GM12878 (cell line): ENCODE data around the gene MROH7.

Source experiments
- BHLHE40 ChIP-seq, 2 experiments: fragments of 450-650 bp in 1 of 2; IDR thresholded peaks; 2 replicates each; pipeline ENCODE4 v1.6.1; 2011 to 2017; ENCODE audit warnings: low read depth in 2 of 2, borderline replicate concordance in 1 of 2, improper control_type of control experiment in 1 of 2, low read length in 1 of 2, mild to moderate bottlenecking in 1 of 2
- CBFB ChIP-seq: IDR thresholded peaks from 2 replicates; pipeline ENCODE4 v1.6.1; 2016; ENCODE audit warnings: antibody characterized with exemption, low read depth
- EP300 ChIP-seq, 2 experiments: fragments of 150-350 bp in 1 of 2; IDR thresholded peaks; 2 replicates each; pipeline ENCODE4 v1.6.1; 2011 to 2012; ENCODE audit warnings: low read depth in 2 of 2, low read length in 2 of 2, borderline replicate concordance in 1 of 2, improper control_type of control experiment in 1 of 2, inconsistent platforms in 1 of 2; ENCODE audit not compliant: control insufficient read depth in 1 of 2
- ETV6 ChIP-seq, 2 experiments: fragments of 450-650 bp in 1 of 2; IDR thresholded peaks in 1 of 2; conservative IDR thresholded peaks in 1 of 2; 2 replicates each; pipeline ENCODE4 v1.6.1; 2014; ENCODE audit warnings: antibody characterized with exemption in 1 of 2, borderline replicate concordance in 1 of 2, low read depth in 1 of 2, mild to moderate bottlenecking in 1 of 2, moderate library complexity in 1 of 2
- HDGF ChIP-seq: fragments of 450-650 bp; IDR thresholded peaks from 2 replicates; pipeline ENCODE4 v1.6.1; 2016; ENCODE audit warnings: antibody characterized with exemption
- PAX8 ChIP-seq: fragments of 450-650 bp; IDR thresholded peaks from 2 replicates; pipeline ENCODE4 v1.6.1; 2017; ENCODE audit warnings: mild to moderate bottlenecking, moderate library complexity
- POLR2A ChIP-seq: IDR thresholded peaks from 2 replicates; pipeline ENCODE4 v1.6.1; 2011; ENCODE audit warnings: low read depth, mild to moderate bottlenecking, low read length
- POLR2AphosphoS2 ChIP-seq: IDR thresholded peaks from 2 replicates; pipeline ENCODE4 v1.6.1; 2011; ENCODE audit warnings: low read depth, mild to moderate bottlenecking, low read length, improper control_type of control experiment, moderate library complexity
- POLR2AphosphoS5 ChIP-seq: IDR thresholded peaks from 2 replicates; pipeline ENCODE4 v1.6.1; 2011; ENCODE audit warnings: mild to moderate bottlenecking, low read length, inconsistent platforms
- SRF ChIP-seq, 2 experiments: IDR thresholded peaks; 2 replicates each; pipeline ENCODE4 v1.6.1; 2011; ENCODE audit warnings: low read depth in 2 of 2, low read length in 2 of 2, mild to moderate bottlenecking in 1 of 2, moderate library complexity in 1 of 2
- USF1 ChIP-seq: IDR thresholded peaks from 2 replicates; pipeline ENCODE4 v1.6.1; 2011; ENCODE audit warnings: borderline replicate concordance, low read depth, mild to moderate bottlenecking, moderate library complexity, mixed read lengths, low read length; ENCODE audit not compliant: insufficient read depth; ENCODE audit errors: extremely low read length
- TF ChIP-seq, protein P1 (sequence below): fragments of 450-650 bp; IDR thresholded peaks from 2 replicates; pipeline ENCODE4 v1.6.1; 2014; ENCODE audit warnings: mild to moderate bottlenecking
- TF ChIP-seq, protein P2 (sequence below), 3 experiments: IDR thresholded peaks in 2 of 3; conservative IDR thresholded peaks in 1 of 3; 2 replicates each; pipeline ENCODE4 v1.5.1; 2011; ENCODE audit warnings: low read depth in 3 of 3, low read length in 3 of 3, mild to moderate bottlenecking in 3 of 3, control low read depth in 2 of 3, moderate library complexity in 2 of 3, inconsistent platforms in 1 of 3, mixed read lengths in 1 of 3; ENCODE audit not compliant: control insufficient read depth in 2 of 3, insufficient read depth in 1 of 3; ENCODE audit errors: extremely low read depth in 1 of 3

DNA sequence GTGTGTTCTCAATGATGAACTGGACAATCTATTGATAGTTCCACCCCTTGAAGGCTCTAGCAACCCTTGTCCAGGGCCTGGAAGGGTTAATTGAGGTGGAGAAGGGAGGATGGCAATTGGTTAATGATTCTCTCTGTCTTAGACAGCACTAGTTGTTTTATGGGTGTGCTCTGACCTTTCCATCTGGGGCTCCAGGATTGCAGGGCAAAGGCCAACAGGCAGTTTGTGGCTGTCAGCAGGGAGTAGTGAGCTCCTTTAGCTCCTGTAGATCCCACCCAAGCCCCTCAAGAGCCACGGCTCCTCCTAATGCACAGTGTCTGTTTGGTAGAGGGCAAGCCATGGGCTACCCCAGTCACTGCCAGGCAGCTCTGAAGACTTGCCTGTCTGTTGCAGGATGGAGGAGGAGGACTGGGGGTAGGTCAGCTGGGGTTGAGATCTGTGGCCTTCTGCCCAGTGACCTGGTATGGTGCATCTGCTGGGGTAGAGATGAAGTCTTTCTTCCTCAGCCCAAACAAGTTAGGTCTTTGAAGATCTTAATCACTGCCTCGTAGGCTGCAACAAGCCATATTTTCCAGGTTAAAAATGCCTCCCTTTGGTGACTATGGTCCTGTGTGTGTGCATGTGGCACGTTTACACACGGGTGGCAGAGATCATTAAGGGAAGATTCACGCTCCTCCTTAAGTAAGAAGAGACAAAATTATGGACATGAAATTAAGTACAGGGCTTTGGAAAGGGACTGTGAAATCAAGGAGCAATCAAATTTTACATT lies 7.7 kb downstream of the MROH7 start:
- no peak for TF ChIP-seq EP300 (IDR thresholded peaks at IDR 0.05; ENCODE audit: borderline replicate concordance in 1 of 2, control insufficient read depth in 1 of 2, low read depth in 2 of 2, low read length in 2 of 2)
- no peak for TF ChIP-seq ETV6 (conservative IDR thresholded peaks at IDR 0.05 in 1 of 2, IDR thresholded peaks at IDR 0.05 in 1 of 2; ENCODE audit: borderline replicate concordance in 1 of 2, low read depth in 1 of 2)
- TF ChIP-seq, protein P1, sequence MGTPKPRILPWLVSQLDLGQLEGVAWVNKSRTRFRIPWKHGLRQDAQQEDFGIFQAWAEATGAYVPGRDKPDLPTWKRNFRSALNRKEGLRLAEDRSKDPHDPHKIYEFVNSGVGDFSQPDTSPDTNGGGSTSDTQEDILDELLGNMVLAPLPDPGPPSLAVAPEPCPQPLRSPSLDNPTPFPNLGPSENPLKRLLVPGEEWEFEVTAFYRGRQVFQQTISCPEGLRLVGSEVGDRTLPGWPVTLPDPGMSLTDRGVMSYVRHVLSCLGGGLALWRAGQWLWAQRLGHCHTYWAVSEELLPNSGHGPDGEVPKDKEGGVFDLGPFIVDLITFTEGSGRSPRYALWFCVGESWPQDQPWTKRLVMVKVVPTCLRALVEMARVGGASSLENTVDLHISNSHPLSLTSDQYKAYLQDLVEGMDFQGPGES, result no peak
- TF ChIP-seq POLR2AphosphoS2, result no peak
- no peak for TF ChIP-seq PAX8
- TF ChIP-seq HDGF, result no peak
- TF ChIP-seq POLR2AphosphoS5, result no peak
- TF ChIP-seq POLR2A, result no peak
- TF ChIP-seq, protein P2, sequence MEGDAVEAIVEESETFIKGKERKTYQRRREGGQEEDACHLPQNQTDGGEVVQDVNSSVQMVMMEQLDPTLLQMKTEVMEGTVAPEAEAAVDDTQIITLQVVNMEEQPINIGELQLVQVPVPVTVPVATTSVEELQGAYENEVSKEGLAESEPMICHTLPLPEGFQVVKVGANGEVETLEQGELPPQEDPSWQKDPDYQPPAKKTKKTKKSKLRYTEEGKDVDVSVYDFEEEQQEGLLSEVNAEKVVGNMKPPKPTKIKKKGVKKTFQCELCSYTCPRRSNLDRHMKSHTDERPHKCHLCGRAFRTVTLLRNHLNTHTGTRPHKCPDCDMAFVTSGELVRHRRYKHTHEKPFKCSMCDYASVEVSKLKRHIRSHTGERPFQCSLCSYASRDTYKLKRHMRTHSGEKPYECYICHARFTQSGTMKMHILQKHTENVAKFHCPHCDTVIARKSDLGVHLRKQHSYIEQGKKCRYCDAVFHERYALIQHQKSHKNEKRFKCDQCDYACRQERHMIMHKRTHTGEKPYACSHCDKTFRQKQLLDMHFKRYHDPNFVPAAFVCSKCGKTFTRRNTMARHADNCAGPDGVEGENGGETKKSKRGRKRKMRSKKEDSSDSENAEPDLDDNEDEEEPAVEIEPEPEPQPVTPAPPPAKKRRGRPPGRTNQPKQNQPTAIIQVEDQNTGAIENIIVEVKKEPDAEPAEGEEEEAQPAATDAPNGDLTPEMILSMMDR (IDR thresholded peaks at IDR 0.05 in 2 of 3, conservative IDR thresholded peaks at IDR 0.05 in 1 of 3; ENCODE audit: control insufficient read depth in 2 of 3, extremely low read depth in 1 of 3, insufficient read depth in 1 of 3, low read depth in 3 of 3, low read length in 3 of 3), result no peak
- TF ChIP-seq BHLHE40 (IDR thresholded peaks at IDR 0.05; ENCODE audit: borderline replicate concordance in 1 of 2, low read depth in 2 of 2, low read length in 1 of 2), result no peak
- TF ChIP-seq USF1, result no peak
- no peak for TF ChIP-seq CBFB
- no peak for TF ChIP-seq SRF (IDR thresholded peaks at IDR 0.05; ENCODE audit: low read depth in 2 of 2, low read length in 2 of 2)
